NCI-H2196 (cell line): ENCODE data around the gene ASF1B.

ENCODE experiments used
- DNase-seq: peaks from one replicate; lab custom pipeline; 2025; ENCODE audit not compliant: unreplicated experiment; lab: John Stamatoyannopoulos, UW

Gene ASF1B

DNA sequence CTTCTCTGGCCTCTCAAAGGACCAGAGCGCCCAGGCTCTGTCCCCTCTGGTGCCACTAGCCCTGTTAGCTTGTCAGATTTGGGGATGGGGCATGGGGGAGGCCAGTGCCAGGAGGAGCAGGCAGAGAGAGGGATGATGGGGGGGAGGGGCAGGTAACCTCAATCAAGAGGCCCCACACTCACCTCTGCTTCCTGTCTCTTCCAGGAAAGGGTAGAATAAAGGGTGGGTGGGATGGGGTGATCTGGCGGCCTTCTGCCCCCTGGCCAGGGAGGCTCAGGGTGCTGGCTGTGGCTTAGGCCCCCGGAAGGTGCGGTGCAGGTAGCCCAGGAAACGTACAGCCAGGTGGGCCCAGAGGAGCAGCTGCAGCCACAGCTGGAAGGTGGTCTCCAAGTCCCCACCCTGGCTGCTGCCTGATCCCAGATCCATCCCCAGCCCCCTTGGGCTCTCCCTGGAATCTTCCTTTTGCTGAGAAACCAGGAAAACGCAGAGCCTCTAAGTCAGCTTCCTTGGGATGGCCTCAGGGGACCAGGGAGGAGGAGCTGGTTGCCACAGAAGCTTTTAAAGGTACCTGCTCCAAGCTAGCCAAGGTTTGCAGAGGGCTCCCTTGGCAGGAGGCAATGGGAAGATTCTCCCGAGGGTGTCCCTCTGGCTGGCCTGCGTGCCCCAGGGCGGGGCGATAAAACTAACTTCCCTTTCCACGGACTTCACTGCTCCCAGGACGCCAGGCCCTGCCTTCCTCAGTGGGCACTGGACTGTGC lies 24.2 kb downstream of the ASF1B start:
- no peak for DNase-seq

GRCh38 chr19:14111486-14111885 lies 24.9 kb downstream of the ASF1B start:
- no peak for DNase-seq

- DNase-seq = no peak
Observed at GRCh38 chr19:14110650-14111049, 25.7 kb downstream of the ASF1B start.

- DNase-seq = no peak
Observed at GRCh38 chr19:14107581-14108461, 28.6 kb downstream of the ASF1B start.

DNA sequence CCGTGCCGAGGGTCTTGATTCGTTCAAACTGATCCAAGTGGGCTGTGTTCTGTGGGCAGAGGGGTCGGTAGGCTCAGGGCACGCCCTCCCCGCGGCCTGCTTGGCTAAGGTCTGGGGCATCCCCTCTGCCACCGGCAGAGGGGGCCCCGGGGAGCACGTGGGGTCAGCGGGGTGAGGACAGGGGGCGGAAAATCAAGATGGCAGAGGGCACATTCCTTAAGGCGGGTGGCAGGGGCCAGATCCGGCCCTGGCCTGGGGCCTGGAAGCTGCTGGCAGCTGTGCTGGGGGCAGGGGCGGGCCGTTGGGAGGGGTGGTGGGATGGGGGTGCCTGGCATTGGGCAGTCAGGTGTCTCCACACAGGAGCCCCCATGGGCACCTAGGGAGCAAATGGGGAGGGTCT lies 29.5 kb downstream of the ASF1B start:
- DNase-seq = no peak

DNA sequence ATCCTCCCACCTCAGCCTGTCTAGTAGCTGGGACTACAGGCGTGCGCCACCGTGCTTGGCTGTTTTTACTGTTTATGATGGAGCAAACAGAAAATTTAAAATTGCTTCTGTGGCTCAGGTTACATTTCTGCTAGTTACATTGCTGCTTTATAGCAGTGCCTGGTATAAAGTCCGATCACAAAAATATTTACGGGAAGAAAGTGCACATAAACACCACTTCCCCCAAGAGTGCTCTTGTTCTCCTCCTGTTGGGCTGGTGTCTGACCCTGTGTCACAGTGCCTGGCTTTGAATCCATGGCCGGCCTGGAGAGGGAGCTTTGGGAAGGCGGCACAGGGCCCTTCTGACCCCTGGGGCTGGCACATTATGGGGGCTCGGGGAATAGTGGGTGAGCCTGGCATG lies 30.7 kb downstream of the ASF1B start:
- DNase-seq = no peak

DNA sequence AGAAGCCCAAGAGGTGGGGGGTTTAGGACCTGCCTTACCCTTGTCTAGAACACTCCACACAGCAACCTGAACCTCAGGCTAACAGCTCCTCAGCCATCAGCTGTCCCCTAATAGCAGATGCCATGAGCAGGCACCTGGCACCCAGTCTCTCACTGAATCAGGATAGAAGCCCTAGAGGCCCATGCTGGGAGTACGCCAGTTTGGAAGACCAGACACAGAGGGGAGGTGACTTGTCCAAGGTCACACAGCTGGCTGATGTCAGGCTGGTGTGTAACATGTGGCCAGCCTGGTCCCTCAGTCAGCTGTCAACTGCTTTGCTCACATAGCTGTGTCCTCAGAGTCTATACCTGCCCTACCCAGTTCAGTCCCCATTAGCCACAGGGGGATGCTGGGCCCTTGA lies 33.1 kb downstream of the ASF1B start:
- no peak for DNase-seq

- no peak for DNase-seq
Observed at GRCh38 chr19:14102756-14103155, 33.6 kb downstream of the ASF1B start.

- DNase-seq = no peak
Observed at GRCh38 chr19:14102102-14102696, 34.2 kb downstream of the ASF1B start.

DNA sequence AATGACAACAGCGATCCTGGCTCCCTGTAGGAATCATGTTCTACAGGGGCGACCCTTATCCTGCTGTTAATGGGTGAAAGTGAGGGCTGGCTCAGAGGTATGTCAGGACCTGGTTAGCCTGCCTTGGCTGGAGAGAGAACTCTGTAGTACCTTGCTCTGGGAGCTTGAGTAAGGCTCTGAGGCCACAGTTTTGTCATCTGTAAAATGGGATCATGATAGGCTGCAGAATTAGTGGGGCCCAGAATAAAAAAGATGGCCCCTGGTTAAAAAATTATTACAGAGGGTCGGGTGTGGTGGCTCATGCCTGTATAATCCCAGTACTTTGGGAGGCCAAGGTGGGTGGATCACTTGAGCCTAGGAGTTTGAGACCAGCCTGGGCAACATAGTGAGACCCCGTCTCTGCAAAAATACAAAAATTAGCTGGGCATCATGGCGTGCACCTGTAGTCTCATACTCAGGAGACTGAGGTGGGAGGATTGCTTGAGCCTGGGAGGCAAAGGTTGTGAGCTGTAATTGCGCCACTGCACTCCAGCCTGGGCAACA lies 35.3 kb downstream of the ASF1B start:
- DNase-seq = no peak

- DNase-seq = no peak
Observed at GRCh38 chr19:14097532-14098151, 38.7 kb downstream of the ASF1B start.

DNA sequence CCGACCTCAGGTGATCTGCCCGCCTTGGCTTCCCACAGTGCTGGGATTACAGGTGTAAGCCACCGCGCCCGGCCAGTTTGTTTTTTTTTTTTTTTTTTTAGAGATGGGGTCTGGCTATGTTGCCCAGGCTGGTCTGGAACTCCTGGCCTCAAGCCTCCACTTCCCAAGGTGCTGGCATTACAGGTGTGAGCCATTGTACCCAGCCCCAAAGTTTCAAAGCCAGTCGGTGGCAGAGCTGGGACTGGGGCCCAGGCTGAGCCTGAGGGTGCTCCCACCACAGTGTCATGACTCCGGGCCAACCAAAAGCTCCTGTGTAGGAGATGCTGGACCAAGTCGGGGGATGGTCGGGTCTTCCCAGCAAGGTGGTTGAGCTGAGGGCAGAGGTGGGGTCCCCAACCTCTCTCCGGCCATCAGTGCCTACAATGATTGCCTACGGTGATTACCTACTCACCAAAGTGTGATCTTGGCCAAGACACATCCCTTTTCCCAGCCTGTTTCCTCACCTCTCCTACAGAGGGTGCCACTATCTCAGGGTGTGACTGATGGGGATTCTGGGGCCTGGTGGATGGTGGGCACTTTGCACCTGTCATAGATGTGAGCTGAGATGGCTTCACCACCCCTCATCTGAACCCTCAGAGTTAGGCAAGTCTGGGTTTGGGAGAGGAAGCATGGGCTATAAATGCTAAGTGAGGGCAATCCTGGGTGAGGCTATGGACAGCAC lies 40.0 kb downstream of the ASF1B start:
- no peak for DNase-seq

DNA sequence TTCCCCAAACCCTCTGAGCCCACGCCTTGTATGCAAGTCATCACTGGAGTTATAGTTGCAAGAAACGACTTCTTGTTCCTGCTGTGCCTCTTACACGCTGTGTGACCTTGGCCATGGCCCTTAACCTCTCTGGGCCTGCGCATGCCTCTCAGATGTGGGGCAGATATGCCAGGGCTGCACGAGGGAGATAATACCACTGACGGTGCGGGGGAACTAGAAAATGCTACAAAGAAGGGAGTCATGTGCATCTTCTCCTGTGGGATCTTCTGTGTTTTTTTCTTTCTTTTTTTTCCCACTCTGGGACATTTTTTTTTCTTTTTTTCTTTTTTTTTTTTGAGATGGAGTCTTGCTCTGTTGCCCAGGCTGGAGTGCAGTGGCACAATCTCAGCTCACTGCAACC lies 41.5 kb downstream of the ASF1B start:
- DNase-seq = no peak

GRCh38 chr19:14093117-14093823 lies 43.1 kb downstream of the ASF1B start:
- DNase-seq = no peak

DNA sequence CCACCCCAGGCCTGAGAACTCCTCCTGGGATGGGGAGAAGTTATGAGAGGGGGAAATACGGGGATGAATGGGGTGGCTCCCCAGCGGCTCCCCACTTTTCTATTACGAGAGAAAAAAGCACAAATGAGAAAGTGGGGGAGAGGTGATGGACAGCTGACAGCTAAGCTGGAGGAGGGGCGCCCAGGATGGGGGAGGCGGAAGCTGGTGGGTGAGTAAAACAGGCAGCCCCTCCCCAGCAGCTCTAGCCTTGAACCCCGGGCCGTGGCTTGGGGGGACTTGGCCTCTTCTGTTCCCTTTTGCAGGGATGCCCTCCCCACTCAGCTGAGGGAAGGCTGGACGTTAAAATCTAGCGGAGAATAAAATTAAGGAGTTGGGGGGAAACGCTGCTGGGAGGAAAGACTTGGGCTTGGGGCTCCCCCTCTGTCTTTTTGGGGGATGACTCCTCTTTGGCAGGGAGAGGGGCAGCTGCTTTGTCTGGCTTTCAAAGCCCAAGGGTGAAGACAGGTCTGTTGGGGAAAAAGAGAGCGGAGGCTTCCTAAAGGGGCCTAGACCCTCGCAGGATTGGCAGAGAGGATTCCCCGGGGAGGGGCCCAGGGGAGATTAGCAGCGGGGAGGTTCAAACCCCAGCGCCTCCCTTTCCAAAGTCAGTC lies 44.5 kb downstream of the ASF1B start:
- DNase-seq = no peak

DNA sequence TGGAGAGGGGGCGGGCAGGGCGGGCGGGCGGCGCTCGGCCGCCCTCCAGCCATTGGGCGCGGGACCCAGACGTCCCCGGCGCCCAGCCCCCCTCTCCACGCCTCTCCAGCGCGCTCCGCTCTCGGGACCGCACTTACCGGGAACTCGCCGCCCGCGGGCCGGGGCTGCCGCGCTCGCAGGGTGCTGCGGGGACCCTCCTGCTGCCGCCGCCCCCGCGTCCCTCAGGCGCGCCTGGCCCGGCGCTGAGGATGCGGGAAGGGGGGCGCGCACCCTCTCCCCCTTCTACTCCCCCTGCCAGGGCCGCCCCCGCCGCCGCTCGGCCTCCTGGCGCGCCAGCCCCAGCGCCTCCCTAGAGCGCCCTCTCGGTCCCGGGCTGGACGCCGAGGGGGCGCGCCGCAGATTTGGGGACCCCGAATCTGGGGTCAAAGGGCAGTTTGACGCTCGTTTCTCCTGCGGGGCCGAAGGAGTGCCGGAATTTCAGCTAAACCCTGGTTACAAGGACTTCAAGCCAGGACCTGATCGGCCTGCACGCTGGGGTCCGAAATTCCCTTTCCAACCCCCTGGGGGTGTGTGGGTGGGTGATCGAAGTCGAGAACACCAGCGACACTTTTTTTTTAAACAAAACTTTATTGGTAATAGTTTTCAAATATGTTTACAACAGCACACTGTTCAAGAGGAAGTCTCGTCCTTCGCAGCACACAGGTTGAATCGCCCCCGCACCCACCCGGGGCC lies 45.1 kb downstream of the ASF1B start:
- peak; percentile 92 for DNase-seq

GRCh38 chr19:14090509-14091080 lies 45.8 kb downstream of the ASF1B start, which contains the start of gene SAMD1:
Gene SAMD1, minus strand, starts transcription at chr19:14090751.
- DNase-seq = peak; percentile 92
